GM18505 (cell line): ENCODE data around the gene METTL6.
"Not testable (repeated sequence)": the region's sequence is repeated elsewhere in the genome, so short reads cannot be mapped to it uniquely, and the experiment has no call there.

Source experiments
- ATAC-seq: cut with Tn5 transposase; IDR thresholded peaks from one replicate; pipeline ENCODE4 v1.9.1; 2021; ENCODE audit not compliant: unreplicated experiment
- POLR2A ChIP-seq: IDR thresholded peaks from 4 replicates; pipeline ENCODE4 v1.6.1; 2011; ENCODE audit warnings: borderline replicate concordance; ENCODE audit not compliant: insufficient read depth, insufficient read length; ENCODE audit errors: extremely low read depth

Gene METTL6

GRCh38 chr3:15427182-15427880 is at the start of gene METTL6, which contains the start of gene EAF1:
METTL6 (minus strand) TSS chr3:15427544; CDS start chr3:15426511, 1,033 bp downstream.
EAF1 (plus strand) TSS chr3:15427598; CDS start chr3:15427780, 182 bp downstream.
- ATAC-seq, result peak; percentile 89
- peak; percentile 90 for TF ChIP-seq POLR2A

- ATAC-seq, result no peak
- no peak for TF ChIP-seq POLR2A
Observed at GRCh38 chr3:15476378-15476777, 49.0 kb upstream of the METTL6 start.

- no peak for TF ChIP-seq POLR2A
- ATAC-seq, result no peak
Observed at GRCh38 chr3:15475161-15475560, 47.8 kb upstream of the METTL6 start.

- TF ChIP-seq POLR2A, result no peak
- ATAC-seq, result no peak
Observed at GRCh38 chr3:15471861-15472260, 44.5 kb upstream of the METTL6 start.

GRCh38 chr3:15470849-15471248 is 43.5 kb upstream of the METTL6 start:
- ATAC-seq, result no peak
- TF ChIP-seq POLR2A, result no peak

GRCh38 chr3:15470261-15470660 is 42.9 kb upstream of the METTL6 start:
- ATAC-seq, result no peak
- TF ChIP-seq POLR2A, result no peak

- ATAC-seq, result no peak
- TF ChIP-seq POLR2A, result no peak
Observed at GRCh38 chr3:15467227-15468181, 40.2 kb upstream of the METTL6 start.

- no peak for TF ChIP-seq POLR2A
- no peak for ATAC-seq
Observed at GRCh38 chr3:15465876-15466585, 38.7 kb upstream of the METTL6 start.

- TF ChIP-seq POLR2A, result no peak
- ATAC-seq, result no peak
Observed at GRCh38 chr3:15462451-15462850, 35.1 kb upstream of the METTL6 start.

GRCh38 chr3:15460891-15461531 is 33.7 kb upstream of the METTL6 start:
- no peak for ATAC-seq
- TF ChIP-seq POLR2A, result no peak

GRCh38 chr3:15458212-15458780 is 31.0 kb upstream of the METTL6 start:
- no peak for ATAC-seq
- no peak for TF ChIP-seq POLR2A

GRCh38 chr3:15456915-15457314 is 29.6 kb upstream of the METTL6 start:
- not testable (repeated sequence) for ATAC-seq
